ENCODE data around the gene GPR78.

GRCh38 chr4:8534611-8535010 lies 45.6 kb upstream of the GPR78 start:
- TF ChIP-seq GATA3 (IDR thresholded peaks at IDR 0.05; ENCODE audit: low read depth, low read length) = no peak
- no peak for TF ChIP-seq GATA2 (IDR thresholded peaks at IDR 0.05; ENCODE audit: low read depth, low read length)
